ENCODE measurements around the gene WDR1. TPM values are rescaled to one million over a fixed set of nuclear protein-coding genes. Genes with fewer than 3 reads are reported as not detected.
A peak's percentile ranks its signal among the peaks of the same experiment; 100 is the strongest.

Gene WDR1
- total RNA-seq, 1 experiment from 2014 or later, result 258 TPM

DNA sequence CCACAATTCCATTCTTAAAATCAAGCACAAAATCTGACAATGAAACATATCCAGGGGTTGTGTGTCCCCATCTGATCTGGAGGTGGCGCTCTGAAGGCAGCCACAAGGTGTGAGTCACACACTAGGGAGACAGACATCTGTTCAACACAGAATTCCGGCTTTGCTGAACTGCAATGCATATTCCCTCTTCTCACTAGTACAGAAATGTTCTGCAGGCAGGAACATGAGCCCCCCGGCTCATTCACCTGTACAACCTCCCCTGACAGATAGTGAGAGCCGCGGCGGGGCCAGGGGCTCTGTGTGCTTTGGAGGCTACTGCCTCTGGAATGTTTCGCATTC is 41.9 kb downstream of the WDR1 start:
- TSS peak; percentile 34 for BruUV-seq (replicated peaks)
- Histone ChIP-seq H3K4me1 (replicated peaks; ENCODE audit: insufficient read depth) (no peaks in the 10 kb centered on the region), H2AFZ (no peak overlapping the region), H3K27ac (no peak overlapping the region), H4K20me1 (ENCODE audit: insufficient read depth) (no peaks in the 10 kb centered on the region), H3K36me3 (ENCODE audit: low read depth) (peaks cover 11% of the 10 kb centered on the region; the same call in 1 of the 2 replicates), H3K27me3 (ENCODE audit: insufficient read depth, low read depth) (no peaks in the 10 kb centered on the region), H3K4me2 (no peak overlapping the region), H3F3A (ENCODE audit: insufficient read depth, low read depth) (peaks cover 7% of the 10 kb centered on the region; the same call in 1 of the 2 replicates), H3K79me2 (ENCODE audit: low read depth) (no peaks in the 10 kb centered on the region), H3K9me3 (ENCODE audit: insufficient read depth, low read depth) (no peaks in the 10 kb centered on the region), H3K9me2 (ENCODE audit: insufficient read depth) (no peaks in the 10 kb centered on the region), H3K4me3 (no peak overlapping the region)
- ChIA-PET CTCF (no interaction called here), POLR2A (ENCODE audit: unreplicated experiment) (no interaction called here)
- intact Hi-C loops (cut with micrococcal nuclease; ENCODE audit: unreplicated experiment), result no loop called here
- no peak for TF ChIP-seq EZH2 (IDR thresholded peaks at IDR 0.05; ENCODE audit: low read depth)
- TF ChIP-seq, protein P1, sequence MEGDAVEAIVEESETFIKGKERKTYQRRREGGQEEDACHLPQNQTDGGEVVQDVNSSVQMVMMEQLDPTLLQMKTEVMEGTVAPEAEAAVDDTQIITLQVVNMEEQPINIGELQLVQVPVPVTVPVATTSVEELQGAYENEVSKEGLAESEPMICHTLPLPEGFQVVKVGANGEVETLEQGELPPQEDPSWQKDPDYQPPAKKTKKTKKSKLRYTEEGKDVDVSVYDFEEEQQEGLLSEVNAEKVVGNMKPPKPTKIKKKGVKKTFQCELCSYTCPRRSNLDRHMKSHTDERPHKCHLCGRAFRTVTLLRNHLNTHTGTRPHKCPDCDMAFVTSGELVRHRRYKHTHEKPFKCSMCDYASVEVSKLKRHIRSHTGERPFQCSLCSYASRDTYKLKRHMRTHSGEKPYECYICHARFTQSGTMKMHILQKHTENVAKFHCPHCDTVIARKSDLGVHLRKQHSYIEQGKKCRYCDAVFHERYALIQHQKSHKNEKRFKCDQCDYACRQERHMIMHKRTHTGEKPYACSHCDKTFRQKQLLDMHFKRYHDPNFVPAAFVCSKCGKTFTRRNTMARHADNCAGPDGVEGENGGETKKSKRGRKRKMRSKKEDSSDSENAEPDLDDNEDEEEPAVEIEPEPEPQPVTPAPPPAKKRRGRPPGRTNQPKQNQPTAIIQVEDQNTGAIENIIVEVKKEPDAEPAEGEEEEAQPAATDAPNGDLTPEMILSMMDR (conservative IDR thresholded peaks at IDR 0.05), result peak; percentile 57; the same call in 1 of the 2 replicates
- DNase-seq, result no peak

DNA sequence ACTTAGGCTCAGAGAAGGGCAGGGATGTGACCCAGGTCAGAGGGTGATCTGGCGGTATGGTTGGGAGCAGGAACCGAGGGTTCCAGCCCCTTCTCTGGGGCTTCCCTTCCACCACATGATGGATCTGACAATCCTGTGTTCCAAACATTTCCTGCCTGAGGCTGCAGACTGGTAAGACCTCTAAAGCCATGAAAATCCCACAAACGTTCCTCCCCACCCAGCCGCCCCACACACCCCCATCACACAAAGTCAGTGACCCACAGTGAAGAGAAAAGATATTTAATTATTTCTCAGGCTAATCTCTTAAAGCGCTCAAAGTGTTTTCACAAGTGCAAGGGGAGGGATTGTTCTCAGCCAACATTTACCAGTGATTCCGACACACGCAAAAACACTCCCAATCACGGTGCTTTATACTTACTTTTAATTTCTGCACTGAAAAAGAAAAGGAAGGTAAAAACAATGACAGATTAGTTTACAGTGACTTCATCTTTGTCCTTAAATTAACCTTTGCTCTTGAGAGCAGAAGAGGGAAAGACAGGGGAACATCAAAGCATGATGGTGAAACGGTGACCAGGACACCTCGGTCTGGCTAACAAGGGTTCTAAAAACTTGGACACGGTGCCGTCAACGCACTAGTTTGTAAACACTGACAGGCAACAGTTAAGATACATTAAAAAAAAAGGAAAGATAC is 42.4 kb downstream of the WDR1 start:
- intact Hi-C loops (cut with micrococcal nuclease; ENCODE audit: unreplicated experiment), result no loop called here
- ChIA-PET POLR2A (ENCODE audit: unreplicated experiment) (no interaction called here), CTCF (no interaction called here)

DNA sequence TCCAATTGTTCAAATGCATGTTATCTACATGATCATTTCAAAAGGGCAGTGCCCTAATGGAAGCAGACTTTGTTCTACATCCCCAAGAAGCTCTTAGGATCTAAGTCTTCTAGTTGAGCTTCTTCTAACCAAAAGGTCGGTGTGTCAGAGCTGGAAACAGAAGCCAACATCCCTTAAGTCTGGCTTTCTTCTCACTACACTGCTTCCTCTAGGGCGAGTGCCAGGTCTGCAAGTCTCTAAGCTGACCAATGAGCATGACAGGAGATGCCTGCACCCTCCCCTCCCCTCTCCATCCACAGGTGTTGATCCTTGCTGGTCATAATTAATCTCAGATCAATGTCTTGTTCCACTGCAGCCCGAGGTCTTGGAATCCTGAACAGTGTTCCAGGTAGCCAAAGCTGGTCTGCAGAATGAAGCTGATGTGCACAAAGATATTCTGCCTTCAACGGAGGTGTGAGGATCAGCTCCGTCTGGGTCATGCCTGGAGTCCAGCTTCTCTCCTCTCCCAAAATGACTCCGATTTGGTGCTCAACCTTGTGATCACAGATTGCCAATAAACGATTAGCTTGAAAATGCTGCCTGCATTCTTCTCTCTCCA is 44.1 kb downstream of the WDR1 start:
- CTCF ChIA-PET, result no interaction called here
- TF ChIP-seq, protein P1 (conservative IDR thresholded peaks at IDR 0.05), result no peak
- TF ChIP-seq EZH2 (IDR thresholded peaks at IDR 0.05; ENCODE audit: low read depth), result no peak
- Histone ChIP-seq H3K9me3 (ENCODE audit: insufficient read depth, low read depth) (no peaks in the 10 kb centered on the region), H2AFZ (no peak overlapping the region), H3K27ac (no peak overlapping the region), H3K27me3 (ENCODE audit: insufficient read depth, low read depth) (no peaks in the 10 kb centered on the region), H3K9me2 (ENCODE audit: insufficient read depth) (no peaks in the 10 kb centered on the region), H3K4me3 (no peak overlapping the region), H3K36me3 (ENCODE audit: low read depth) (peaks cover 11% of the 10 kb centered on the region; the same call in 1 of the 2 replicates), H4K20me1 (ENCODE audit: insufficient read depth) (no peaks in the 10 kb centered on the region), H3F3A (ENCODE audit: insufficient read depth, low read depth) (peaks cover 7% of the 10 kb centered on the region; the same call in 1 of the 2 replicates), H3K4me1 (replicated peaks; ENCODE audit: insufficient read depth) (no peaks in the 10 kb centered on the region), H3K4me2 (no peak overlapping the region), H3K79me2 (ENCODE audit: low read depth) (no peaks in the 10 kb centered on the region)
- no peak for DNase-seq
- no TSS peak for BruUV-seq (replicated peaks)
- POLR2A ChIA-PET (ENCODE audit: unreplicated experiment), result no interaction called here
- intact Hi-C loops (cut with micrococcal nuclease; ENCODE audit: unreplicated experiment), result no loop called here

More for the DNA sequence above, 42.4 kb downstream of the WDR1 start:
- H3K4me1 ChIP-seq (replicated peaks; ENCODE audit: insufficient read depth), result no peaks in the 10 kb centered on the region
- H3K4me3 ChIP-seq, result no peak overlapping the region
- H2AFZ ChIP-seq, result no peak overlapping the region
- no peaks in the 10 kb centered on the region for H3K9me3 ChIP-seq (ENCODE audit: insufficient read depth, low read depth)
- no peak overlapping the region for H3K27ac ChIP-seq
- no peak for TF ChIP-seq EZH2 (IDR thresholded peaks at IDR 0.05; ENCODE audit: low read depth)
- TF ChIP-seq, protein P1 (conservative IDR thresholded peaks at IDR 0.05), result no peak
- no TSS peak for BruUV-seq (replicated peaks)
- H3K36me3 ChIP-seq (ENCODE audit: low read depth), result peaks cover 11% of the 10 kb centered on the region; the same call in 1 of the 2 replicates
- no peaks in the 10 kb centered on the region for H3K79me2 ChIP-seq (ENCODE audit: low read depth)
- peaks cover 7% of the 10 kb centered on the region; the same call in 1 of the 2 replicates for H3F3A ChIP-seq (ENCODE audit: insufficient read depth, low read depth)
- no peaks in the 10 kb centered on the region for H3K9me2 ChIP-seq (ENCODE audit: insufficient read depth)
- no peak for DNase-seq
- H3K27me3 ChIP-seq (ENCODE audit: insufficient read depth, low read depth), result no peaks in the 10 kb centered on the region
- H3K4me2 ChIP-seq, result no peak overlapping the region
- H4K20me1 ChIP-seq (ENCODE audit: insufficient read depth), result no peaks in the 10 kb centered on the region

All from PC-9 (cell line).